Neural progenitor cell (in vitro differentiated cells): ENCODE results near the gene AMPH. TPM values are rescaled to one million over a fixed set of nuclear protein-coding genes. Genes with fewer than 3 reads are reported as not detected.

ENCODE experiments used
- DNase-seq: peaks from one replicate; pipeline ENCODE4 v3.0.0-alpha.2; 2016; ENCODE audit warnings: low spot score
- H2AFZ ChIP-seq: fragments of 200-600 bp; sonication (generic); replicated peaks from 2 replicates; pipeline ENCODE4 v1.6.1; 2016; ENCODE audit warnings: antibody characterized with exemption
- H3F3A ChIP-seq: fragments of 200-600 bp; sonication (generic); 2 replicates; pipeline ENCODE4 v1.6.1; 2016; ENCODE audit warnings: antibody characterized with exemption, low read depth
- H3K27ac ChIP-seq: fragments of 200-600 bp; sonication (generic); 2 replicates; pipeline ENCODE4 v1.5.1; 2016; ENCODE audit warnings: mild to moderate bottlenecking
- H3K27me3 ChIP-seq: fragments of 200-600 bp; sonication (generic); 2 replicates; pipeline ENCODE4 v1.6.1; 2016; ENCODE audit warnings: mild to moderate bottlenecking, moderate library complexity
- H3K36me3 ChIP-seq: fragments of 200-600 bp; sonication (generic); 2 replicates; pipeline ENCODE4 v1.5.1; 2016
- H3K4me1 ChIP-seq: fragments of 200-600 bp; sonication (generic); 2 replicates; pipeline ENCODE4 v1.6.1; 2016; ENCODE audit warnings: mixed run types
- H3K4me2 ChIP-seq: fragments of 200-600 bp; sonication (generic); 2 replicates; pipeline ENCODE4 v1.6.1; 2016
- H3K4me3 ChIP-seq: fragments of 200-600 bp; sonication (generic); 2 replicates; pipeline ENCODE4 v1.5.1; 2016
- H3K79me2 ChIP-seq: fragments of 200-600 bp; sonication (generic); 2 replicates; pipeline ENCODE4 v1.6.1; 2016; ENCODE audit warnings: low read depth
- H3K9ac ChIP-seq: fragments of 200-600 bp; sonication (generic); 2 replicates; pipeline ENCODE4 v1.6.1; 2016
- H3K9me3 ChIP-seq: fragments of 200-600 bp; sonication (generic); 2 replicates; pipeline ENCODE4 v1.5.1; 2016; ENCODE audit warnings: low read depth
- H4K20me1 ChIP-seq: fragments of 200-600 bp; sonication (generic); 2 replicates; pipeline ENCODE4 v1.6.1; 2016; ENCODE audit warnings: low read depth
- H3K27ac Mint-ChIP-seq: 3 replicates; pipeline ENCODE4 v1.8.0; 2021; ENCODE audit warnings: mixed read lengths
- H3K27me3 Mint-ChIP-seq: 2 replicates; pipeline ENCODE4 v1.8.0; 2022; ENCODE audit warnings: low read depth, mild to moderate bottlenecking, inconsistent platforms, moderate library complexity, mixed read lengths; ENCODE audit not compliant: insufficient read depth
- H3K36me3 Mint-ChIP-seq: 3 replicates; pipeline ENCODE4 v1.8.0; 2021; ENCODE audit warnings: mixed read lengths
- H3K4me1 Mint-ChIP-seq: 3 replicates; pipeline ENCODE4 v1.8.0; 2021; ENCODE audit warnings: mixed read lengths
- H3K4me3 Mint-ChIP-seq: 3 replicates; pipeline ENCODE4 v1.8.0; 2021; ENCODE audit warnings: mild to moderate bottlenecking, moderate library complexity, mixed read lengths
- H3K9me3 Mint-ChIP-seq: 3 replicates; pipeline ENCODE4 v1.8.0; 2020; ENCODE audit warnings: mixed read lengths
- CTCF ChIP-seq: fragments of 200-600 bp; sonication (generic); IDR thresholded peaks from 2 replicates; pipeline ENCODE4 v1.5.1; 2017; ENCODE audit warnings: antibody characterized with exemption, mild to moderate bottlenecking
- EZH2 ChIP-seq: fragments of 200-600 bp; sonication (generic); IDR thresholded peaks from 2 replicates; pipeline ENCODE4 v1.6.1; 2017; ENCODE audit warnings: antibody characterized with exemption, mild to moderate bottlenecking, moderate library complexity
- EZH2phosphoT487 ChIP-seq: fragments of 200-600 bp; sonication (generic); IDR thresholded peaks from 2 replicates; pipeline ENCODE4 v1.6.1; 2017; ENCODE audit warnings: antibody characterized with exemption
- total RNA-seq: library from RNA; depleted of rRNA; stranded (reverse); fragments of >200 nt; gene quantifications from 2 replicates; pipeline ENCODE4 v1.2.3, GENCODE V29; 2015; ENCODE audit warnings: low replicate concordance

The AMPH gene
- total RNA-seq, 1 donor from 2014 or later, result 21.2 TPM

- Histone ChIP-seq H3F3A (no peaks in the 10 kb centered on the region), H3K27me3 (no peaks in the 10 kb centered on the region), H3K4me3 (no peak overlapping the region), H3K4me2 (no peak overlapping the region), H3K9ac (no peak overlapping the region), H2AFZ (no peak overlapping the region), H3K9me3 (no peaks in the 10 kb centered on the region), H3K79me2 (no peaks in the 10 kb centered on the region), H4K20me1 (no peaks in the 10 kb centered on the region), H3K36me3 (peaks cover 4% of the 10 kb centered on the region), H3K27ac (no peak overlapping the region), H3K4me1 (no peaks in the 10 kb centered on the region)
- Mint-ChIP-seq H3K9me3 (peaks cover 2% of the 10 kb centered on the region), H3K36me3 (no peaks in the 10 kb centered on the region), H3K27ac (no peak overlapping the region), H3K27me3 (peaks cover 3% of the 10 kb centered on the region), H3K4me1 (no peaks in the 10 kb centered on the region), H3K4me3 (no peak overlapping the region)
- DNase-seq, result no peak
- TF ChIP-seq CTCF, result no peak
- TF ChIP-seq EZH2phosphoT487, result no peak
- no peak for TF ChIP-seq EZH2
Measured at GRCh38 chr7:38637957-38638356, 6.8 kb upstream of the AMPH start.

GRCh38 chr7:38632411-38632810, 1.2 kb upstream of the AMPH start:
- no peak for DNase-seq
- Histone ChIP-seq H2AFZ (no peak overlapping the region), H3K79me2 (no peaks in the 10 kb centered on the region), H3K27me3 (peaks cover 40% of the 10 kb centered on the region), H3K4me1 (peaks cover 7% of the 10 kb centered on the region), H3K4me2 (no peak overlapping the region), H4K20me1 (peaks cover 14% of the 10 kb centered on the region), H3K4me3 (no peak overlapping the region), H3F3A (peaks cover 15% of the 10 kb centered on the region), H3K27ac (no peak overlapping the region), H3K9ac (no peak overlapping the region), H3K9me3 (no peaks in the 10 kb centered on the region), H3K36me3 (no peaks in the 10 kb centered on the region)
- TF ChIP-seq EZH2 (no peak), EZH2phosphoT487 (no peak), CTCF (no peak)
- H3K9me3 Mint-ChIP-seq, result peaks cover 4% of the 10 kb centered on the region
- peak overlapping the region; percentile 87 for H3K4me3 Mint-ChIP-seq
- H3K27me3 Mint-ChIP-seq, result peaks cover 11% of the 10 kb centered on the region
- H3K27ac Mint-ChIP-seq, result no peak overlapping the region
- H3K36me3 Mint-ChIP-seq, result no peaks in the 10 kb centered on the region
- H3K4me1 Mint-ChIP-seq, result peaks cover 25% of the 10 kb centered on the region

GRCh38 chr7:38629651-38630510, 1.3 kb downstream of the AMPH start:
- Histone ChIP-seq H3K4me3 (peak overlapping the region; percentile 85), H3F3A (peaks cover 15% of the 10 kb centered on the region), H3K9me3 (no peaks in the 10 kb centered on the region), H3K4me2 (peak overlapping the region; percentile 96), H4K20me1 (peaks cover 14% of the 10 kb centered on the region), H3K27ac (no peak overlapping the region), H3K36me3 (no peaks in the 10 kb centered on the region), H3K79me2 (no peaks in the 10 kb centered on the region), H3K9ac (no peak overlapping the region), H3K27me3 (peaks cover 40% of the 10 kb centered on the region), H3K4me1 (peaks cover 7% of the 10 kb centered on the region), H2AFZ (no peak overlapping the region)
- Mint-ChIP-seq H3K27me3 (peaks cover 11% of the 10 kb centered on the region), H3K9me3 (peaks cover 20% of the 10 kb centered on the region), H3K4me3 (peak overlapping the region; percentile 91), H3K36me3 (peaks cover 6% of the 10 kb centered on the region), H3K4me1 (peaks cover 25% of the 10 kb centered on the region), H3K27ac (peak overlapping the region; percentile 44)
- DNase-seq, result peak; percentile 19
- TF ChIP-seq EZH2 (no peak), EZH2phosphoT487 (no peak), CTCF (no peak)
